GM12878 (cell line): ENCODE data around the gene ZBTB3. TPM values are rescaled to one million over a fixed set of nuclear protein-coding genes. Genes with fewer than 3 reads are reported as not detected.

ENCODE experiments used
- CHD4 ChIP-seq: fragments of 200-600 bp; sonication (generic); IDR thresholded peaks from 2 replicates; pipeline ENCODE4 v1.6.1; 2016; ENCODE audit warnings: mild to moderate bottlenecking
- EP300 ChIP-seq, 2 experiments: fragments of 150-350 bp in 1 of 2; IDR thresholded peaks; 2 replicates each; pipeline ENCODE4 v1.6.1; 2011 to 2012; ENCODE audit warnings: low read depth in 2 of 2, low read length in 2 of 2, borderline replicate concordance in 1 of 2, improper control_type of control experiment in 1 of 2, inconsistent platforms in 1 of 2; ENCODE audit not compliant: control insufficient read depth in 1 of 2
- FOXK2 ChIP-seq: fragments of 450-650 bp; IDR thresholded peaks from 2 replicates; pipeline ENCODE4 v1.6.1; 2017; ENCODE audit warnings: mild to moderate bottlenecking, moderate library complexity
- GABPA ChIP-seq: IDR thresholded peaks from 2 replicates; pipeline ENCODE4 v1.6.1; 2014; ENCODE audit warnings: antibody characterized with exemption, low read depth, mild to moderate bottlenecking, inconsistent platforms
- MAX ChIP-seq: IDR thresholded peaks from 2 replicates; pipeline ENCODE4 v1.6.1; 2012; ENCODE audit warnings: low read depth, low read length, improper control_type of control experiment
- MTA3 ChIP-seq: IDR thresholded peaks from 2 replicates; pipeline ENCODE4 v1.6.1; 2012; ENCODE audit warnings: low read length, inconsistent platforms, borderline replicate concordance
- POU2F2 ChIP-seq: IDR thresholded peaks from 3 replicates; pipeline ENCODE4 v1.6.1; 2011; ENCODE audit warnings: low read depth, mild to moderate bottlenecking, low read length, borderline replicate concordance
- PRDM15 ChIP-seq: fragments of 450-650 bp; formaldehyde crosslinking; IDR thresholded peaks from 2 replicates; pipeline ENCODE4 v1.4.0; 2020; ENCODE audit warnings: mild to moderate bottlenecking, moderate library complexity
- SREBF1 ChIP-seq: IDR thresholded peaks from 2 replicates; pipeline ENCODE4 v1.6.1; 2012; ENCODE audit warnings: mild to moderate bottlenecking, low read length
- TBL1XR1 ChIP-seq: IDR thresholded peaks from 2 replicates; pipeline ENCODE4 v1.6.1; 2012; ENCODE audit warnings: low read depth, low read length, improper control_type of control experiment
- polyA plus RNA-seq, 11 experiments: library from polyadenylated mRNA; depleted of rRNA in 4 of 11; unstranded in 6 of 11; stranded (reverse) in 5 of 11; fragments of >200 nt; fragmentation: Nextera tagmentation in 4 of 11; fragmentation: Illumina TruSeq in 1 of 11; extraction: Ambion mirVana in 4 of 11; extraction: Trizol in 1 of 11; gene quantifications; 1 replicate in 1 of 11; 2 replicates in 10 of 11; pipeline versions ENCODE4 v1.2.1 to v1.2.3, GENCODE V29; 2011 to 2016; ENCODE audit warnings: inconsistent platforms in 2 of 11, missing spikeins in 2 of 11, low read depth in 1 of 11
- total RNA-seq, 4 experiments: library from RNA; depleted of rRNA in 3 of 4; stranded (reverse); fragments of >200 nt in 3 of 4; fragmentation: Illumina TruSeq in 1 of 4; extraction: Trizol in 1 of 4; gene quantifications; 2 replicates each; pipeline versions ENCODE4 v1.2.1 to v1.2.3, GENCODE V29; 2013 to 2021

Gene ZBTB3
- total and polyA plus RNA-seq, 10 of the 15 experiments (the other 5 are each of a cell fraction or from before 2014, with no cell fraction given), result 1.4 to 7.7 (median 4.8) TPM

- TF ChIP-seq FOXK2 (no peak), CHD4 (no peak), MTA3 (no peak), EP300 (IDR thresholded peaks at IDR 0.05; ENCODE audit: borderline replicate concordance in 1 of 2, control insufficient read depth in 1 of 2, low read depth in 2 of 2, low read length in 2 of 2) (no peak), PRDM15 (no peak), SREBF1 (no peak), POU2F2 (no peak), TBL1XR1 (no peak), MAX (no peak), GABPA (peak; percentile 90)
Observed at GRCh38 chr11:62753736-62754603, at the start of gene ZBTB3 (continued).
